ENCODE data around the gene NOXA1.

NOXA1 gene

GRCh38 chr9:137387891-137388560 lies 35.2 kb upstream of the NOXA1 start:
- no peak for DNase-seq

GRCh38 chr9:137388589-137389427 lies 34.4 kb upstream of the NOXA1 start:
- DNase-seq = no peak

- no peak for DNase-seq
These were observed 33.8 kb upstream of the NOXA1 start for GRCh38 chr9:137389428-137389746.

GRCh38 chr9:137390553-137391410 lies 32.4 kb upstream of the NOXA1 start:
- DNase-seq = no peak

GRCh38 chr9:137391411-137391754 lies 31.8 kb upstream of the NOXA1 start:
- no peak for DNase-seq

- no peak for DNase-seq
These were observed 30.8 kb upstream of the NOXA1 start for GRCh38 chr9:137392232-137393007.

- DNase-seq = no peak
These were observed 29.7 kb upstream of the NOXA1 start for GRCh38 chr9:137393176-137394150.

GRCh38 chr9:137394866-137395665 lies 28.1 kb upstream of the NOXA1 start:
- DNase-seq = no peak

GRCh38 chr9:137395666-137396010 lies 27.6 kb upstream of the NOXA1 start:
- DNase-seq = no peak

GRCh38 chr9:137396227-137396626 lies 27.0 kb upstream of the NOXA1 start:
- peak; percentile 43 for DNase-seq

- no peak for DNase-seq
These were observed 26.4 kb upstream of the NOXA1 start for GRCh38 chr9:137396634-137397367.

GRCh38 chr9:137397675-137398423 lies 25.3 kb upstream of the NOXA1 start:
- DNase-seq = no peak

GRCh38 chr9:137398561-137399468 lies 24.4 kb upstream of the NOXA1 start:
- DNase-seq = no peak

- no peak for DNase-seq
These were observed 20.4 kb upstream of the NOXA1 start for GRCh38 chr9:137402746-137403145.

- DNase-seq = no peak
These were observed 19.9 kb upstream of the NOXA1 start for GRCh38 chr9:137403269-137403668.

GRCh38 chr9:137404961-137405567 lies 18.1 kb upstream of the NOXA1 start:
- DNase-seq = no peak

- DNase-seq = no peak
These were observed 17.5 kb upstream of the NOXA1 start for GRCh38 chr9:137405677-137406081.

All from fibroblast of skin of scalp (primary cell).